GM19455 (cell line): ENCODE measurements around the gene CCDC51.
"Not testable (repeated sequence)": the region's sequence is repeated elsewhere in the genome, so short reads cannot be mapped to it uniquely, and the experiment has no call there.

Experiments used
- ATAC-seq: cut with Tn5 transposase; IDR thresholded peaks from one replicate; pipeline ENCODE4 v1.9.1; 2021; ENCODE audit not compliant: unreplicated experiment

The CCDC51 gene, protein sequence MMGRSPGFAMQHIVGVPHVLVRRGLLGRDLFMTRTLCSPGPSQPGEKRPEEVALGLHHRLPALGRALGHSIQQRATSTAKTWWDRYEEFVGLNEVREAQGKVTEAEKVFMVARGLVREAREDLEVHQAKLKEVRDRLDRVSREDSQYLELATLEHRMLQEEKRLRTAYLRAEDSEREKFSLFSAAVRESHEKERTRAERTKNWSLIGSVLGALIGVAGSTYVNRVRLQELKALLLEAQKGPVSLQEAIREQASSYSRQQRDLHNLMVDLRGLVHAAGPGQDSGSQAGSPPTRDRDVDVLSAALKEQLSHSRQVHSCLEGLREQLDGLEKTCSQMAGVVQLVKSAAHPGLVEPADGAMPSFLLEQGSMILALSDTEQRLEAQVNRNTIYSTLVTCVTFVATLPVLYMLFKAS

GRCh38 chr3:48439820-48440589, at the start of gene CCDC51, which contains the start of gene TMA7:
CCDC51 (minus strand) TSS chr3:48440119; CDS start chr3:48435128, 4,991 bp downstream.
TMA7 (plus strand) TSS chr3:48440257; CDS start chr3:48440297, 40 bp downstream.
- peak; percentile 92 for ATAC-seq

GRCh38 chr3:48486952-48487351, 47.0 kb upstream of the CCDC51 start:
- ATAC-seq = no peak

DNA sequence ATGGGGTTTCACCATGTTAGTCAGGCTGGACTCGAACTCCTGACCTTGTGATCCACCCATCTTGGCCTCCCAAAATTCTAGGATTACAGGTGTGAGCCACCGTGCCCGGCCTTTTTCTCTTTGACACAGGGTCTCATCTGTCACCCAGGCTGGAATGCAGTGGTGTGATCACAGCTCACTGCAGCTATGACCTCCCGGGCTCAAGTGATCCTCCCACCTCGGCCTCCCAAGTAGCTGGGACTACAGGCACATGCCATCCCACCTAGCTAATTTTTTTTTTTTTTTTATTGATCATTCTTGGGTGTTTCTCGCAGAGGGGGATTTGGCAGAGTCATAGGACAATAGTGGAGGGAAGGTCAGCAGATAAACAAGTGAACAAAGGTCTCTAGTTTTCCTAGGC, 42.9 kb upstream of the CCDC51 start:
- not testable (repeated sequence) for ATAC-seq

DNA sequence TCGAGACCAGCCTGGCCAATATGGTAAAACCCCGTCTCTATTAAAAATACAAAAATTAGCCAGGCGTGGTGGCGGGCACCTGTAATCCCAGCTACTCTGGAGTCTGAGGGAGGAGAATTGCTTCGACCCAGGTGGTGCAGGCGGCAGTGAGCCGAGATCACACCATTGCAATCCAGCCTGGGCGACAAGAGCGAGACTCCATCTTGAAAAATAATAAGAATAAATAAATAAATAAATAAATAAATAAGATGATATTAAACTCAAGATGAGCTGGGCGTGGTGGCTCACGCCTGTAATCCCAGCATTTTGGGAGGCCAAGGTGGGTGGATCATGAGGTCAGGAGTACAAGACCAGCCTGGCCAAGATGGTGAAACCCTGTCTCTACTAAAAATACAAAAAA, 41.0 kb upstream of the CCDC51 start:
- not testable (repeated sequence) for ATAC-seq

- ATAC-seq = no peak
These were observed 39.0 kb upstream of the CCDC51 start for GRCh38 chr3:48478626-48479555.

- no peak for ATAC-seq
These were observed 38.1 kb upstream of the CCDC51 start for GRCh38 chr3:48477959-48478520.

DNA sequence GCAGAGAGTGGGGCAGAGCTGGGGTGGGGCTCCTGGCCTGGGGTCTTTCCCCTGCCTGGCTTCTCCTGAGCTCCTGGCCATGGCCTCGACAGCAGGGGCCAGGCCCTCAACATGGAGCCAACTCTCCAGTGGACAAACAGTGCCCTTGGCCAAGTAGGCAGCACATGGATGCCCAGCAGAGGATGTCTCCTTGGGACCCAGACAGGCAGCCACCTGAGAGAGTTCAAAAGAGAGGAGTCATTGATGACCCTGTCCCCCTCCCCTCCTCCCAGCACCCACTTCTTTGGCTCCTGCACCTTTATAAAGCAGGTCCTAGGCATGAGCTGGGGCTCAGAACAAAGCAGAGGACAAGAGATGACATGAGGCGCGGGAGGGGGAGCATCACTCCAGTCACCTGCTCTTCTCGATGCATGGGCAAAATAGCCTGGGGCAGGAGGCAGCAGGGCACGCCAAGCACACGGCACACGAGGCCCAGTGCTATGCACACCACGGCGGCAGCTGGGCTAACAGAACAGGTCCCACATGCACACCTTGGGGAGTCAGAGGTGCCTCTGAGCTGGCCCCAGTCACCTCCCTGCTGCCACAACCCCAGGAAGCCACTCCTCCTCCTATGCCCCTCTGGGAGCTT, 36.6 kb upstream of the CCDC51 start:
- ATAC-seq = no peak

- ATAC-seq = no peak
These were observed 35.3 kb upstream of the CCDC51 start for GRCh38 chr3:48475188-48475587.

- ATAC-seq = no peak
These were observed 34.7 kb upstream of the CCDC51 start for GRCh38 chr3:48474619-48475018.

- not testable (repeated sequence) for ATAC-seq
These were observed 34.1 kb upstream of the CCDC51 start for GRCh38 chr3:48474031-48474430.

- no peak for ATAC-seq
These were observed 33.7 kb upstream of the CCDC51 start for GRCh38 chr3:48473617-48473952.

DNA sequence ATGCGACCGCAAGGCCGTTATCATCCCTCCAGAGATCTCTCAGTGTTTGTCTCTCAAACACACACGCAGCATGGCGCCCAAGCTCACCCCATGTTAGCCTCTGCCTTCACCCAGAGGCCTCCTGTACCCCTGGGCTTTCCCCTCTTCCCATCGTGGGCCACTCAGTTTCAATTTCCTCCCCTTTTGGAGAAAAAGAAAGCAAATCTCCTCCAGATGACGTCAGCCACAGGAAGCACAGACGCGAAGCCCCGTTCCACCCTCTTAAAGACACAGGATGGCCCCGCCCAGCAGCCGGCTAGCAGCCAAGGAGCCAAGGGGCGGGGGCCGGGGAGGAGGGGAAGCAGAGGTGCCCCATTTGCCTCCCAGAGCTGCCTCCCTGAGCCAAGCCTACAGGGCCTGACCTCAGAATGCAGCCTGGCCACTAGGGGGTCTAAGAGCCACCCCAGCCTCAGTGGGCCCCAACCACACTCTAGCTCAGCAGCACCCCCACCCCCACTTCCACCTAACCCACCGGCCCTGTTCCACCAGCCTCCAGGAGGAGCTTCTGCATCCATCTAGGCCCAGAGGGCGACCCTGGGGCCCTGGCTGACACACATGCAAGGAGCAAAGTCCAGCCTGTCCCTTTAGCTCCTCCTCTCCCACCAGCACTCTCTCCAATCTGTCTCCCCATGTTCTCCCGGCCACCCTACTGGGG, 33.2 kb upstream of the CCDC51 start:
- peak; percentile 75 for ATAC-seq

DNA sequence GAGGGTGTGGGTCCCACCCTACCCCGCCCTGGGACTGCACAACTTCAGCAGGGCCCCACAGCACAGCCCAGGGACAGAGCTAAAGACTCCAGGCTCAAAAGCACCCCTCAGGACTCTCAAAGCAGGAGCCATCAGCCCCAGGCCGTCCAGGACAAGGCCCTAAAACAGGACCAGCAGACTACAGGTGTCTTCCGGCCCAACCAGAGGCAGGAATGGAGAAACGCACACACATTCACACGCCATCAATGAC, 32.7 kb upstream of the CCDC51 start:
- ATAC-seq = peak; percentile 17

DNA sequence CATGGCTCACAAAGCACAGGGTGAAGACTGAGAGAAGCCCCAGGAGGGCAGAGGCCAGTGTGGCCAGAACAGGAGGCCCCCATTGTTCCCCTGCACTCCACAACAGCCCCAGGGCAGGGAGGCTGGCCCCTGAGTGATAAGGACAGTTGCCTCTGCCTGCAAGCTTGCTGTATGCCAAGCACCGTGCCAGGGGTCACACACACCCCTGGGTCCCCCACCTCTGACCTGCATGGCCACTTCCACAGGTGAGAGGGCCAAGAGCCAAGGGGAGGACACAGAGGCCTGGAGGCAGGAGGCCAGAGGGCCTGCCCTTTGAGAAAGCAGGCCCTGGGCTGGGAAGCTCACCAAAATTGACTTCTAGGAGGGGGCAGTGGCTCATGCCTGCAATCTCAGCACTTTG, 30.4 kb upstream of the CCDC51 start:
- ATAC-seq = no peak

DNA sequence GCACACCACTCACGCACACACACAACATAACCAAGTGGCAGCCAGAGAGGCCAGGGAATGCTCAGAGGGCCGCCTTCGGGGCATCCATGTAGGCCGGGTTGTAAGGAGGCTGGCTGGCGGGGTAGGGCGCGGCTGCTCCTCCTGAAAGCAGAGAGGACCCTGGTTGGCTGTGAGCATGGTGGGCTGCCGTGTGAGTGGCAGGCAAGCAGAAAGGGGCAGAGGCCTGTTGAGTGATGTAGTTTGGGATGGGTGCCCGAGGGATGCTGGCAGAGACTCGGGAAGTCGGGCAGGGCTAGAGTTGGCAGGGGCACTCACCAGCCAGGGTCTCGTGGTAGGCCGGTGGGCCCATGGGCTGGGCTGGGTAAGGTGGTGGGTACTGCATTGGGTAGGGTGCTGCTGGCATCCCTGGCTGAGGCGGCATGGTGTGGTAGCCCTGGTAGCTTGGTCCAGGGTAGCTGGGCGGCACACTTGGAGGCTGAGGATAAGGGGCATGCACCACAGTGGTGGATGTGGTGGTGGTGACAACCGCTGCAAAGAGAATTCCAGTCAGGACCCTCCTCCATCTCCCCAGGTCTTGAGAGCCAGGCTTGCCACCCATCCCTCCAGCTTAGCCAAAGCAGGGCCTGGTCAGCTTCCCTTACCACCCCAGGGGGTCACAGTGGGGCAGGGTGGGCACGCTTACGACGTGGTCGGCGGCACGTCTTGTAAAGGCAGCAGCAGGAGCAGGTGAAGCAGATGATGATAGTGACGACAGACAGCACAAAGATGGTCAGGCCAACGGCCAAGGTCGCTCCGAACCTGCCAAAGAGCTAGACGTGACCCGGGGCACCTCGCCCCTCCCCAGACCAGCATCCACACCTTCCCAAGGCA, 29.4 kb upstream of the CCDC51 start:
- no peak for ATAC-seq

GRCh38 chr3:48468329-48468731, 28.4 kb upstream of the CCDC51 start:
- ATAC-seq = no peak

DNA sequence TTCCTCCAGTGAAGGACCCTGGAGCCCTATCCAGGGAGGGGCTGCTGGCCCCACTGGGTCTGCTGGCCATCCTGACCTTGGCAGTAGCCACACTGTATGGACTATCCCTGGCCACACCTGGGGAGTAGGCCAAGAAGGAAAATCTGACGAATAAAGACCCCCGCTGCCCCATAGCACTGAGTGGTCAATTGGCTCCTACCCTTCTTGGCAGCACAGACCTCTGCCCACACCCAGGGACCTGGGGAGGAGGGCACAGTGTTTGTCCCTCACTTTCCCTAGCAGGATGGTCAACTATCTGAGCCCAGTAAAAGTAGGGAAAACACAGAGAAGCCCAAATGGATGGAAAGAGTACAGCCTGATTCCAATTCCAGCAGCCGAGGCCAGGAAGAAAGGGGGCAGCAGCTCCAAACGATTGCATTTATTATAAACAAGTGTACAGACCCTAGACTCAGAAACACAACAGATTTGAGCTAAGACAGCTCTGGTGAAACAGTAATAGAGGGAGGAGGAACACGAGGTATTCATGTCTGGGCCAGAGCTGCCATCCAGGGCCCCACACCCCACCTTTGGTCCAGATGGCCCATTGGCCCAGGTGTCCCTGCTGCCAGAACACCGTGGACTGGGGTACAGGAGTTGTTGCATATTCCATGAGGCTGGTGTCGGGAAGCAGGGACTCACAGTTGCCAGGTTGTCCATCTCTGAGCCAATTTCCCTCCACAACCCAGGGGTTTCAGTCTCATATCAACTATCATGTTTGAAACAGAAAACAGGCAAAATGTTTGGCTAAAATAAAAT, 27.8 kb upstream of the CCDC51 start:
- no peak for ATAC-seq

GRCh38 chr3:48467110-48467454, 27.2 kb upstream of the CCDC51 start:
- no peak for ATAC-seq
